Nucleus accumbens (tissue), 56 donors: ENCODE results near the gene RTN4.
"Not testable (repeated sequence)": the region's sequence is repeated elsewhere in the genome, so short reads cannot be mapped to it uniquely, and the experiment has no call there.

Experiments used
- DNase-seq, 56 donors: peaks; one replicate each; lab custom pipeline; 2025; lab: John Stamatoyannopoulos, UW

RTN4 gene

DNA sequence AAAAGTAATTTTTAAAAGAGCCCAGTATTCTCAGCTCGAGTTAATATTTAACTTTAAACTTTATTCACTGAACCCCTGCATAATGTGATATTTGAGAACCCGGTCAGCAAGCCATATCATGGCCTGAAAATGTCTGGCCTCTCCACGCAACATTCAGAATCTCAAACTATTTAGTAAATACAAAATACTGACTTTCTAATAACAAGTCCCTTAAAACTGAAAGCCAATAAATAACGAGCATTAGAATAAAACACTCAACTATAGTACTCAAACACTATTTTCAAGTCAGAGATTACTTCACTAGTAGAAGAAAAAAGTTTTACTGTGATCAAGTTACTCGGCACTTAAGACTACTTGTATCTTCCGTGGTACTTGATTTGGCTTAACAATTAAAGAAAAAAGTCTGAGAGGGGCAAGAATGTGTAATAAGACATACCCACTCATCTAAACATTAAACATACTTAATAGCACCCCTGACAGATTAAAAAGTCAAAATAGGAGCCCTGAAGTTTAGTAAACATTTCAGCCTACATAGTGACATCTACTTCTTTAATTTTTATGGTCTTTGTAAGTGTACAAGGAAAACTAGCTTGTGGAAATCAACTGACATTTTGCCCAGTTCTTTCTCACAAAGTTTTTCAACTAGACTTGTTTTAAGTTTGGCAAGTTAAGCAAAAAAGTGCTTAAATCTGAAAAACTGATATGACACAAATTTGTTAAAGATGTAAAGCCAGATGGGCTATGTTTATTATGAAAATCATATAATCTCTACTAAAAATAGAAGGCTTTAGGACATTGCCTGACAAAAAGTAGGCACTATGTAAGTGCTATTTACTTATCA, 38.2 kb downstream of the RTN4 start:
- DNase-seq: no peak

DNA sequence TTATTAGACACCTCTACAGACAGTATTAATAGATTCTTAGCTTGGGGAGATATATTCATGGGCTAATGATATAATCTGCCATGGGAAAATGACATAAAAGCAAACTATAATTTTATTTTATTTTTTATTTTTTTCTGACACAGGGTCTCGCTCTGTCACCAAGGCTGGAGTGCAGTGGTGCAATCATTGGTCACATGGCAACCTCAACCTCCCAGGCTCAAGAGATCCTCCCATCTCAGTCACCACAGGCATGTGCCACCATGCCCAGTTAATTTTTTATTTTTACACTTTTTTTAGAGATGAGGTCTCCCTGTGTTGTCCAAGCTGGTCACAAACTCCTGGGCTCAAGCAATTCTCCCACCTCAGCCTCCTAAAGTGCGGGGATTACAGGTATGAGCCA, 39.3 kb downstream of the RTN4 start:
- no peak for DNase-seq

DNA sequence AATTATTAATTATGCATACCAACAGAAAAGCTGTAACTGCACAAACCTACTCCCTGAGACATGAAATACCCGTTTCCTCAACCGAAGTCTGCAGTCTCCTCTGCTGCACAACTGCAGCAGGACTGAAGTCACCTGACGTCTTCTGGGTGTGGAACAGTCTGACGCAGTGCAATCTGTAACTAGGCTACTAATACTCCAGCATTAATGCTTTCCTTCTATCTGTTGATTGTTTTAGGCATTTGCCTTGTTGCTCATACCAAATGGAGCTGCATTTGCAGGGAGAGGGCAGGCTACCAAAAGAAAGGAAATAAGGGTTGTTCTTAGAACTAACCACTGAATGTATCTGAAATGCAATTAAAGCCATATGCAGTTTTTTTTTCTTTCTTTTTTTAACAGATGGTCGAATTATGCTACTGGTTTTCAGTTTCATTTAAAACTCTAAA, 40.1 kb downstream of the RTN4 start:
- DNase-seq: peak in 40 of 56 donors; percentile 7 to 74 (median 40)

DNA sequence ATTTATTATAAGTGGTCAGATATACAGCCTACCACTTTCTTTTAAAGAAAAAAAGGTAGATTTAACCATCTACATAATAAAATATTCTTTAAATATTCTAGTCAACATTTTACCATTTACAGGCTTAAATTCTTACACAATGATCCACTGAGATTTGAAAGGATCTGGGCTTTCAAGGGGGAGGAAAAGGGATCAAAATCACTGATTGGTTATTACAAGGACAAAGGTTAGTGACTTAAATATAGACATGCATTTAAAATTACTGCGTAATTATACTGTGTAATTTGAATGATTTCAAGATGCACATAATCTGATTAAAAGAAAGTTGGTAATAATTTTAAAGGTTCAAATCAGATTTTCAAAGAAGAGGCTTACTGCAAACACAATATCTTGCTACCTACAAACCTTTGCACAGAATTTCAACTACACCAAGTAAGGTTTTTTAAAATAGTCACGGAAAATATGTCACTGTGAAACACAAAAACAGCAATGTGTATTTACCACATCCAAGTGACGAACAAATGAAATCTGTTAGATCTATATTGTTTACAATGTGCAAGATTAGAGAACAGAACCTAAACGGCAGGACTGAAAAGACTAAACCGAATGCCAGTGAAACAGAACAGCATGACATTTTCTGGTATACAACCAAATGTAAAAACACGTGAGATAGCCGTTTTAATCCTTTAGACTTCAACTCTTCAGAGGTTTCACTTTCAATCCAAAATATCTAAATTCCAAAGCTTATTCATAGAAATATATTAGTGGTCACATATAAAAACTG, 40.8 kb downstream of the RTN4 start:
- DNase-seq: no peak

DNA sequence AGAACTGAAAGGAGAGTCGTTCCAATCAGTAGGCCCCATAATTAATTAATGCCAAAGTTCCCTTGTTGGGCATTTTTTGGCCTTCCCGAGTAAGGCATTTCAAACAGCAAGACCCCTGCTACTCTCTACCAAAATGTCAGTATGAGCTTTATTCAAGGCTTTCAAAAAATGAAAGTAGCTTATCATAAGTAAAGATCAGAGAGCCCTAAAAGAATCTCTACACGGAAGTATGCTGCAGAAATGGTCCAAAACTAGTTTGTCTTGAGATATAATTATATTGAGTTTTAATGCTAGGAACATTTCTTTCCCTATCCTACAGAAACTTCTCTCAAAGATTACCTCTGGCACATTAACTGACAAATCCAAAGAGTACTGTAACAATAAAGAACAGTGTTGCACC, 43.9 kb downstream of the RTN4 start:
- DNase-seq: no peak

DNA sequence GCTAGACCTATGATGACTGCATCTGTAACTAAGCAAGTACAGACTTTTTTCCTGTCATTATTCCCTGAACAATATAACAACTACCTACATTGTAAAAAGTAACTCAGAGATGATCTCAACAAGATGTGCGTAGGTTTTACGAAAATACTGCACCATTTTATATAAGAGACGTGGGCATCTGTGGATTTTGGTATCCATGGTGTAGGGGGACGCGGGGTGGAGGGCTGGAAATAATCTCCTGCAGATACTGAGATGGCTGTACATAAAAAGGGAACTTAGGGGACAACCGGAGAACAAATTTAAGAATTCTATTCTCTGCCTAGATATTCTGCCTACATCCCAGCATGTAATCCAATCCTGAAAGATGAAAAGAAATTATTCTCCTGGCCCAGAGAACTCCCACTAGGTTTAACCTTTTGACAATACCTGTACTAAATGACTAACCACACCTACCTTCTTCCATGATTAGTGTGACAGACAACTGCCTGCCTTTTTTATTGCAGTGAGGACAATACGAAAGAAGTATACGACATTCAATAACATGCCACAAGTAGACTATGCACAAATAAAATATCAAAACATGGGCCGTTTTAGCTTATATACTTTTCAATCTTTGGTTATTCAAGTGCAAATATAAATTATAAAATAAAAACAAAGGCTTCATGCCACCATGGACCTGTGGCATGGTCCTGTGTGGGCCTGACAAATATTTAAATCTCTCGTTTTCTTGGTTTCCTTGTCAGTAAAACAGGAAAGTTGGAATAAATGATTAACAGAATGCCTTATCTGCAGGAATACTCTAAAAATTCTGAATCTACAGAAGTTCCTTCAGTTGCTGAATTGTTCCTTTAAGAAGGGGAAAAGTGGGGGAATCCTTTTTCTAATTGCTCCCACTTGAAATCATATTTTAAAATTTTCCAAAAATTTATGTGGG, 46.3 kb downstream of the RTN4 start:
- peak in 2 of 56 donors; percentile 10 to 16 for DNase-seq

DNA sequence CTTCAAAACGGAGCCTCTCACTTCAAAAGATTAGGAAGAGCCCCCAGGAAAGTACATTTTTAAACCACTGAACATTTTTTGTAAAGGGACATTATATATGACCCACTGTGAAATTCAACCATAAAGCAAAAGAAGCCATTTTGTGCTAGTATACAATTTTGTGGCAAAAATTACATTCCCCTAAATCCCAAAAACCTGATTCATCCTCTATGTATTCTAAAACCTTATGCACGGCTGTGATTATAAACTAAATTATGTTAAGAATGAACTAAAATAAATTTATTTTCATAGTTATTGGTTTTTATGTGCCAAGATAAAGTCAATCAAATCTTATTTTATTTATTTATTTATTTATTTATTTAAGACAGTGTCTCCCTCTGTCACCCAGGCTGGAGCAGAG, 48.5 kb downstream of the RTN4 start:
- DNase-seq: no peak

DNA sequence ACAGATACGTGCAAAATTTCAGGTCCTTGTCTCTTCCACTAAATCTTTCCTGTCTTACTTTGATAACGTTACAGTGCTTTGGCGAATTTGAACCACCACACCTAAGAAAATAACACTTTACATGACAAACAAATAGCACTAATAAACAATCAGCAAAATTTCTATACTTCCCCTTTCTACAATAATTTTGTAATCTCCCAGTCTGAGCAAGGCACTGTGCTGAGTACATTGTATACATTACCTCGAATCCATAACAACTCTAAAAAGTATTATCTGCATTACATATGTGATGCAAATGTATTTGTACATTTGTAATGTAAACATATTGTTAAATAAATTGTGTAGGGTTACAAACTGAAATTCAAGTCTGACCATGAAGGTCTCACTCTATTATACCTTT, 49.9 kb downstream of the RTN4 start:
- no peak for DNase-seq

DNA sequence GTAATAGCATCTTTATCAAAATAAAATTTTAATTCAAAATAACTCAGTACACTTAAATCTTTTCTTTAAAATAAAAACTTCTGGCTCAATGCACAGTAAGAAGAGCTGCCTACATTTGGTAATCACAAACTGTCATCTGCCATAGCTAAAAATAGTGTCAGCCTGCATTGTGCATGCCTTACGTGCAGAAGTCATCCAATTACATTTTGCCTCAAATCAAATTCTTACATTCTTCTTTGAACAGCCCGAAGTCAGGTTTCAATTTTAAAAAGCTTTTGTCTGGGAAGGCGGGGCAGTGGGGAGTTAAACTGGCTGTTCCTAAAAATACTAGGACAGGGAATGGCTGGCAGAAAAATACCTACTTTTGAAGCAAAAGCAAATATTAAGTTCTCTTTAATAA, 51.1 kb downstream of the RTN4 start:
- peak in 5 of 56 donors; percentile 13 to 34 (median 26) for DNase-seq

DNA sequence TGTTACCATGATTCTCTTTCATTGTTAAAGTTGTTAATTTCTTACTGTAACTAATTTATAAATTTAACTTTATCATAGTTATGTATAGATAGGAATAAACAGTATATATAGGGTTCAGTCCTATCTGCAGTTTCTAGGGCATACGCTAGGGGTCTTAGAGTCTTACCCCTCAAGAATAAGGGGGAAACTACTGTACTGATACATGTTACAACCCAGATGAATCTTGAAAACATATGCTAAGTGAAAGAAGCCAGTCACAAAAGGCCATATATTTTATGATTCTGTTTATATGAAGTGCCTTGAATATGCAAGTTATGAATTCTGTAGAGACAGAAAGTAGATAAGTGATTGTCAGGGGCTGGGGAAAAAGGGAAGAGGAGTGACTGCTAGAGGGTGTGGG, 52.4 kb downstream of the RTN4 start:
- no peak for DNase-seq

DNA sequence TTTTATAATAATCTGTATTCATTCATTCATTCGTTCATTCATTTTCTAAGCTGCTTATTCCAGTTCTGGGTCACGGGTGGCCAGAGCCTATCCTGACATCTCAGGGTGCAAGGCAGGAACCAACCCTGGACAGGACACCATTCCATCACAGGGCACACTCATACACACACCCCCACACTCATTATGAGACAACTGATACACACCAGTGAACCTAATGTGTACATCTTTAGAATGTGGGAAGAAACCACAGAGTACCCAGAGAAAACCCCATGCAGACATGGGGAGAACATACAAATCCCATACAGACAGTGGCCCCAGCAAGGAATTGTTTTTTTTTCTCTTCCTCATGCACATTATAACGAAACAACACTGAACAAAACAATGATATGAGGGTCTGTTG, 54.7 kb downstream of the RTN4 start:
- no peak for DNase-seq

DNA sequence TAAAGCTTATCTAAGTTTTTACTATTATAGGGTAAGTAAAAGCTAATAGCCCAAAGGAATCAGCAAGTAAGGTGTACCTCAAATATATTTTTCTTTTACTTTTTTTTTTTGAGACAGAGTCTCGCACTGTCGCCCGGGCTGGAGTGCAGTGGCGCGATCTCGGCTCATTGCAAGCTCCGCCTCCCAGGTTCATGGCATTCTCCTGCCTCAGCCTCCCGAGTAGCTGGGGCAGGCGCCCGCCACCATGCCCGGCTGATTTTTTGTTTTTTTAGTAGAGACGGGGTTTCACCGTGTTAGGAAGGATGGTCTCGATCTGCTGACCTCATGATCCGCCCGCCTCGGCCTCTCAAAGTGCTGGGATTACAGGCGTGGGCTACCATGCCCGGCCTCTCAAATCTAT, 59.6 kb downstream of the RTN4 start:
- DNase-seq: not testable (repeated sequence)

DNA sequence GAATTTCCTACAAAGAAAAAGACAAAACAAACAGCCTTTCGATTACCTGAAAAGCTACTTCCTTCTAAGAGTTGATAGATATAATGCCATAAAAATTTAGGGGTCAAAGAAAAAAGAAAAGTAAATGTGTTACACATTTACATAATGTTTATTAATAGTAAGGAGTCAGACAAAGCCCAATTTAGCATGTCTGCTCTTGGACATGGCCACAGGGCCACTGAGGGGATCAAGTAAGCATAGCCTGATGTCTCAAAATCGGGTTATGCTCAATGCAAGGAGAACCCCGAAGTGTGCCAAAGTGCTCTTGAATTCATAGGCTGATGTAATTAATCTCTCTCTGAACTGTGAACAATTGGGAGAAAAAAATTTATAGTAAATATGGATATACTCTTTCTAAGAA, 61.6 kb downstream of the RTN4 start:
- DNase-seq: no peak

DNA sequence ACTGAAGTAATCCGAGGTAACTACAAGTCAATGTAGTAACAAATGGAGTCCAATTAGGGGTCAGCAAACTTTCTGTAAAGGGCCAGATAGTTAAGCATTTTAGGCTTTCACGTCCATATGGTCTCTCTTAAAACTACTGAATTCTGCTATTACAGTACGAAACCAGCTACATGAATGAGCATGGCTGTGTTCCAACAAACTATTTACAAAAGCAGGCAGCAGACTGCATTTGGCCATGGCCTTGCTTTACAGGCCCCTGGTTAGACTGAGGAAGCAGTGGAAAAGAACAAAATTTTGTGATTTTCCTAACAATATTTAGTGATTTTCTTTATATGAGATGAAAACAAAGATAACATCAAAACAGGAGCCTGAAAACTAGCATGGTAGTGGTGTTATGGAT, 64.0 kb downstream of the RTN4 start:
- DNase-seq: no peak

DNA sequence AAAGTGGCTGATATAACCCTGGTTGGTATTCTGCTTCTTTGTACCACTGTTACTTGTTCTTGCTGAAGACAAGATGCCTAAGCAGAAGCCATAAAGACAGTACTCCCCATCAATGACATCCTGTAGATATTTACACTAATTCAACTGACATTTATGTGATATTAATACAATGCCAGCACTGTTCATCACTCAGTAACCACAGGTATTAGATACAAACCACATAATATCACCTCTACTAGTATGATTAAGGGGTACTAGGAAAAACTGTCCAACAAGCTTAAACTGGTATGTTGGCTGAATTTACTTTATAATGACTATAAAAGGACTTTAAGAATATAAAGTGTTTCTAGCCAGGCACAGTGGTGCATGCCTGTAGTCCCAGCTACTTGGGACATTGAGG, 65.8 kb downstream of the RTN4 start:
- DNase-seq: no peak

DNA sequence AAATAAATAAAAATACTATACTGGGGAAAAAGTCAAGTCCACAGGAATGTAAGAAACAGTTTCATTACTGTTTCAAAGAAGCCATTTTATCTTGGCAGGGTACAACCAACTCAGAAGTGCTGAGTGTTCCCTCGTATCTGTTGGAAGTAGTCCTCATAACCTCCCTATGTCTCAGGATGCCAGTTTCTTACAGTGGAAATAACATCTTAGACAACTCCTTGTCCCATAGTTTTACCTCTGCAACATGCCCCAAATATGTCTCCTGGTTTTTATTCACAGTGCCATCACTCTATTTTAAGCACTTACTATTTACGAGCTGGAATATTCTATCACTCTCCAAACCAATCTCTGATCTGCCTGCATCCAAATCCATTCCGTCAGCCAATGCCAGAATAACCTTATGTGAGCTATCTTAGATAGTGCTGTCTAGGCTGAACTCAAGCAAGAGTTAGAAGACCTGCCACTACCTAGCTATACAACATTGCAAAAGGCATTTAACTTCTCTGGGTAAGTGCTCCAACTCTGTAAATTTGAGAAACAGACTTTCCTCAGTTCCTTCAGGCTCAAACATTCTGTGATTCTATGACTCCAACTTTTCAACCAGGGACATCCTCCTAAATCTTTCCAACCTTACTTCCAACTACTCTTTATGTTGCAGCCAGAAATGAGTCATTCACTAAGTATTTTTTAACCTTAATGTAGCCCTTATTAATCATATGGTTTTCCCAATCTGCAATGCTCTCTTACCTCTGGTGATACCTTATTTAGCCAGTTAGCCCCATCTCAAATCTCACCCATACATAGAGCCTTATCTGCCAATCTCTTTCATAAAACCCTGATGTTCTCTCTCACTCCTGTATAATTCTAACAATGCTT, 66.7 kb downstream of the RTN4 start:
- no peak for DNase-seq

DNA sequence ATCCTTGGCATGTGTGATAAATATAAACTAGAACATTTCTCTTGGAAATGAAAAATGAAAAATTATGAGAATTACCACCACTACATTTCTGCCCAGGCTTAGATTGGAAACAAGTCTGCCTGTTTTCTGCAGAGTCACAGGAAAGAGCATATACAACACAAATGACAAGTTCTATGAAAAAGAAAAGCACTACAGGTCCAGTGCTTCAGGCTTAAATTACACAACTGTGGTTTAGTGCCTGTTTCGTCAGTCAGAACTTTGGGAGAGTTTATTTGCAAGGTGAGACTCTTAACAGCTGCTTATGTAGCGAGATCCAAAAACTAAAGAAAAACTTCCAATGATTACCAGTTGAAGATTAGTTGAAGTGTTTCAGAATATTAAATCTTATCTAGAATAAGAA, 68.9 kb downstream of the RTN4 start:
- DNase-seq: no peak

DNA sequence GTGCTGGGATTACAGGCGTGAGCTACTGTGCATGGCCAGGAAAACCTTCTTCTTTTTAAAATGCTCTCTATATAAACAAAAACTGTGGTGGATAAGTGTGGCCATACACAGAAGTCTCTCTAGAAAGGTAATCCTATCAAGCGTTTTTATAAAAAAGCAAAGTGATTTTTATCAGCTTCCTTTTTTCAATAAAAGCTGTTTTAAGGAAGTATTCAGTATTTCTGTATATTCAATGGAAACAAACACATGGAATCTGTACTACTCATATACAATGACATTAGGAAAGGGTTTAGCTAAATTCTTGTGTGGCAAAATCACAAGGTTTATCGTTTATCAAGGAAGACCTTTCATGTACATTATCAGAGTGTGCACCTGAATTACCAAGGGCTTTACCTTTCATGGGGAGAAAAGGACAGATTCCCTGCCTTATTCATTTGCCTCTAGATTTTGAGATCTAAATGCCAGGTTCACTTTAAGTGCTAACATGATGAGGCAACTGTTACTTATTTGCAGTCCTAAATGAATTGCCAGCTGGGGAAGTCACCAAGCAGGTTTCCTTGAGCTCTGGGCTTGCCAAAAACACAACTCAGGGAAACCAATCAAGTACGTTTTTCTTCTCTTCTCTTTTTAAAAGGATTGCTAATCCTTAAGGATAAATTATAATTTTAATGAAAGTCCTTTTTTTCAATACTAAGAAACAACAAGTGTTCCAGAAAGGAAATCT, 70.8 kb downstream of the RTN4 start:
- DNase-seq: no peak

DNA sequence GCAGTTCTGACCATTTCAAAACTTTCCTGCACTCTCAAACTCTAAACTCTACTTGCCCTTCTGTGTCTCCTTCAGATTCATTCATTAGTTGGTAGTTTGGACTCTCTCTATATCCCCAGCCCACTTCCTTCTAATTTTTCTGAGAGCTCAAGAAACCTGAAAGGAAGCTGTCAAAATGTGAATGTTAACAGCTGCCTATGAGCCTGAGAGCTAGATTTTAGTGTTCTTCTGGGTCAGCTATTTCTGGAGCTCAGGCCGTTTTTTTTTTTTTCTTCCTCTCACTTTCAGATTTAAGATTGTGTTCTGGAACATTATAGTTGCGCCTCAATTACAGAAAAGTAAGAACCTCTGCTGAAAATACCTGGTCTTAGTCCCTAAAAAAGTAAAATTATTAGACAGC, 73.1 kb downstream of the RTN4 start:
- DNase-seq: no peak
